Endothelial cell of umbilical vein (primary cell): ENCODE data around the gene SYNGR3. TPM values are rescaled to one million over a fixed set of nuclear protein-coding genes. Genes with fewer than 3 reads are reported as not detected.

Experiments used
- BruUV-seq: library from RNA; stranded (reverse); fragments of 400-500 nt; replicated peaks from 2 replicates; lab custom pipeline; 2021; lab: Mats Ljungman, UMichigan
- CTCF ChIA-PET: fragments of 300-600, 350-600 bp; sonication (Branson Sonifier 250); formaldehyde crosslinking; loops from one replicate; lab custom pipeline; 2021; ENCODE audit warnings: antibody characterized with exemption, inconsistent platforms; lab: Charles Lee
- POLR2A ChIA-PET: fragments of 300-600, 350-600 bp; sonication (Branson Sonifier 250); formaldehyde crosslinking; loops from one replicate; lab custom pipeline; 2021; ENCODE audit warnings: antibody characterized with exemption, inconsistent platforms; lab: Charles Lee
- DNase-seq: peaks from one replicate; pipeline ENCODE4 v3.0.0-alpha.2; 2011; ENCODE audit warnings: low read depth, low spot score
- FAIRE-seq: peaks from 2 replicates; lab custom pipeline; 2011; peaks lifted over from hg19 to GRCh38; lab: Jason Lieb, UNC
- H2AFZ ChIP-seq: 2 replicates; pipeline ENCODE4 v1.6.0; 2012; ENCODE audit warnings: low read depth, low read length, control low read depth, inconsistent platforms
- H3K27ac ChIP-seq: 2 replicates; pipeline ENCODE4 v1.5.1; 2011; ENCODE audit warnings: low read depth, mild to moderate bottlenecking, control low read depth, low read length, moderate library complexity; ENCODE audit not compliant: insufficient read depth
- H3K27me3 ChIP-seq, 2 experiments: 2 replicates each; pipeline versions ENCODE4 v1.6.0 to v1.6.1; 2011; ENCODE audit warnings: low read length in 2 of 2, mixed read lengths in 1 of 2; ENCODE audit not compliant: control insufficient read depth in 2 of 2, insufficient read depth in 2 of 2
- H3K36me3 ChIP-seq, 2 experiments: 2 replicates in 1 of 2; 3 replicates in 1 of 2; pipeline ENCODE4 v1.5.1; 2011; ENCODE audit warnings: low read length in 2 of 2, mild to moderate bottlenecking in 1 of 2, moderate library complexity in 1 of 2; ENCODE audit not compliant: control insufficient read depth in 2 of 2, insufficient read depth in 2 of 2; ENCODE audit errors: extremely low read depth in 1 of 2
- H3K4me1 ChIP-seq: 3 replicates; pipeline ENCODE4 v1.5.1; 2011; ENCODE audit warnings: mild to moderate bottlenecking, low read length; ENCODE audit not compliant: control insufficient read depth, insufficient read depth; ENCODE audit errors: extremely low read depth
- H3K4me2 ChIP-seq: 2 replicates; pipeline ENCODE4 v1.6.1; 2011; ENCODE audit warnings: low read length, control low read depth, mixed read lengths; ENCODE audit not compliant: insufficient read depth
- H3K4me3 ChIP-seq, 3 experiments: fragments of 200-600 bp in 1 of 3; sonication (generic), shearing (Covaris generic) in 1 of 3; replicated peaks in 1 of 3; 2 replicates each; pipeline ENCODE4 v1.5.1; 2011 to 2016; ENCODE audit warnings: control low read depth in 3 of 3, low read length in 3 of 3, mild to moderate bottlenecking in 2 of 3, inconsistent platforms in 1 of 3, low read depth in 1 of 3, moderate library complexity in 1 of 3; ENCODE audit not compliant: insufficient read depth in 1 of 3
- H3K79me2 ChIP-seq: 2 replicates; pipeline ENCODE4 v1.6.0; 2012; ENCODE audit warnings: low read length, inconsistent platforms; ENCODE audit not compliant: control insufficient read depth, insufficient read depth
- H3K9ac ChIP-seq: replicated peaks from 2 replicates; pipeline ENCODE3; 2011; ENCODE audit warnings: low read length, control low read depth; ENCODE audit not compliant: insufficient read depth; ENCODE audit errors: extremely low read depth
- H3K9me1 ChIP-seq: replicated peaks from 3 replicates; pipeline ENCODE4 v1.6.0; 2011; ENCODE audit warnings: mild to moderate bottlenecking, low read length; ENCODE audit not compliant: control insufficient read depth, insufficient read depth; ENCODE audit errors: extremely low read depth
- H3K9me3 ChIP-seq: replicated peaks from 2 replicates; pipeline ENCODE4 v1.5.1; 2012; ENCODE audit warnings: low read length, inconsistent platforms; ENCODE audit not compliant: control insufficient read depth, insufficient read depth
- H4K20me1 ChIP-seq: replicated peaks from 2 replicates; pipeline ENCODE3; 2011; ENCODE audit warnings: mild to moderate bottlenecking, low read length; ENCODE audit not compliant: control insufficient read depth, insufficient read depth; ENCODE audit errors: extremely low read depth
- EZH2 ChIP-seq: IDR thresholded peaks from 2 replicates; pipeline ENCODE4 v1.6.1; 2012; ENCODE audit warnings: borderline replicate concordance, low read depth, mild to moderate bottlenecking, moderate library complexity, low read length, inconsistent platforms; ENCODE audit not compliant: severe bottlenecking
- FOS ChIP-seq: IDR thresholded peaks from 2 replicates; pipeline ENCODE4 v1.6.1; 2011; ENCODE audit warnings: mild to moderate bottlenecking, low read length, moderate library complexity, borderline replicate concordance; ENCODE audit not compliant: insufficient read depth
- GATA2 ChIP-seq: IDR thresholded peaks from 2 replicates; pipeline ENCODE4 v1.7.0; 2011; ENCODE audit warnings: low read depth, mild to moderate bottlenecking, moderate library complexity, mixed read lengths, low read length; ENCODE audit not compliant: insufficient read length, insufficient read depth
- JUN ChIP-seq: IDR thresholded peaks from 2 replicates; pipeline ENCODE4 v1.6.1; 2011; ENCODE audit warnings: borderline replicate concordance, low read depth; ENCODE audit not compliant: insufficient read length, insufficient read depth
- MYC ChIP-seq: IDR thresholded peaks from one replicate; pipeline ENCODE4 v1.6.1; 2011; ENCODE audit warnings: mild to moderate bottlenecking, low read depth, low read length
- POLR2A ChIP-seq: IDR thresholded peaks from 2 replicates; pipeline ENCODE4 v1.6.1; 2012; ENCODE audit warnings: low read depth, mild to moderate bottlenecking, control low read depth, low read length
- POLR2AphosphoS5 ChIP-seq: IDR thresholded peaks from 2 replicates; pipeline ENCODE4 v1.6.1; 2012; ENCODE audit warnings: low read depth, mild to moderate bottlenecking, control low read depth, low read length, moderate library complexity; ENCODE audit not compliant: insufficient read depth
- dilution Hi-C: fragments of 300-500 bp; cut with MboI; formaldehyde crosslinking; loops from one replicate; pipeline ENCODE4 v1.15.0; 2019; ENCODE audit warnings: low sequenced_read_pairs; ENCODE audit not compliant: extremely low pct_ligation_motif_present
- intact Hi-C: fragments of 100-400 bp; cut with micrococcal nuclease; formaldehyde crosslinking; loops from one replicate; pipeline ENCODE4 v1.10.0; 2022
- polyA plus RNA-seq, 4 experiments: library from polyadenylated mRNA; depleted of rRNA in 3 of 4; stranded (reverse) in 3 of 4; unstranded in 1 of 4; fragments of >200 nt; gene quantifications; 2 replicates each; pipeline versions ENCODE4 v1.2.1 to v1.2.3, GENCODE V29; 2011 to 2012; ENCODE audit warnings: missing spikeins in 1 of 4
- total RNA-seq: library from RNA; stranded (reverse); gene quantifications from 2 replicates; pipeline ENCODE4 v1.2.3, GENCODE V29; 2021
- TF ChIP-seq, protein P1 (sequence below): IDR thresholded peaks from 2 replicates; pipeline ENCODE4 v1.6.1; 2011; ENCODE audit not compliant: insufficient read depth, insufficient read length
- TF ChIP-seq, protein P2 (sequence below), 2 donors: IDR thresholded peaks; 1 replicate in 1 of 2; 2 replicates in 1 of 2; pipeline ENCODE4 v1.5.1; 2011; ENCODE audit warnings: low read length in 2 of 2, mild to moderate bottlenecking in 2 of 2, moderate library complexity in 2 of 2, control low read depth in 1 of 2, inconsistent platforms in 1 of 2, low read depth in 1 of 2; ENCODE audit not compliant: insufficient read depth in 1 of 2; ENCODE audit errors: extremely low read depth in 1 of 2

The SYNGR3 gene
- total and polyA plus RNA-seq, 2 donors (not counting 3 experiments of a cell fraction or from before 2014, with no cell fraction given) = 0.95 to 1.4 TPM

DNA sequence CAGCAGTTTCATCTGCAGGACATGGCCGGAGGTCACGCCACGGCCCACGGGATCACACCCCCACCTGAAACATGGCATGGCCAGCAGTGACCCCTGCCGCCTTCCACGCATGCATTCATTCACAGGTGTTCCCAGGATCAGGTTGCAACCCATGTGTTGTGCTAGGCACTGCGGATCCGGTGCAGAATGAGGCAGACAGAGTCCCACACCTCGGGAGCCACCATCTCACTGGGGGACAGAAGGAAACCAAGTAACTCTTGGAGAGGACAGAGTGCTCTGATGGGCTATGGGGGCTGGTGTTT lies 42.5 kb upstream of the SYNGR3 start:
- FAIRE-seq (no peak), DNase-seq (no peak)
- H3K4me1 ChIP-seq = peaks cover 5% of the 10 kb centered on the region
- H4K20me1 ChIP-seq = no peaks in the 10 kb centered on the region
- POLR2A ChIA-PET = interaction anchor here (0.7 kb wide), 1 partner anchor 9 kb away, joined by 4 read pairs; no protein-coding TSS in a partner anchor
- CTCF ChIA-PET = no interaction called here
- no peaks in the 10 kb centered on the region for H3K79me2 ChIP-seq
- no TSS peak for BruUV-seq
- no peak overlapping the region for H2AFZ ChIP-seq
- no peaks in the 10 kb centered on the region for H3K9me1 ChIP-seq
- H3K9ac ChIP-seq = no peak overlapping the region
- H3K27ac ChIP-seq = no peak overlapping the region
- intact Hi-C loops = no loop called here
- H3K4me3 ChIP-seq = no peak overlapping the region
- H3K36me3 ChIP-seq = no peaks in the 10 kb centered on the region
- dilution Hi-C loops = no loop called here
- TF ChIP-seq MYC = no peak
- TF ChIP-seq, protein P1, sequence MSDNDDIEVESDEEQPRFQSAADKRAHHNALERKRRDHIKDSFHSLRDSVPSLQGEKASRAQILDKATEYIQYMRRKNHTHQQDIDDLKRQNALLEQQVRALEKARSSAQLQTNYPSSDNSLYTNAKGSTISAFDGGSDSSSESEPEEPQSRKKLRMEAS = no peak
- no peak for TF ChIP-seq POLR2AphosphoS5
- no peak for TF ChIP-seq EZH2
- TF ChIP-seq FOS = no peak
- no peak for TF ChIP-seq POLR2A
- TF ChIP-seq GATA2 = no peak
- TF ChIP-seq, protein P2, sequence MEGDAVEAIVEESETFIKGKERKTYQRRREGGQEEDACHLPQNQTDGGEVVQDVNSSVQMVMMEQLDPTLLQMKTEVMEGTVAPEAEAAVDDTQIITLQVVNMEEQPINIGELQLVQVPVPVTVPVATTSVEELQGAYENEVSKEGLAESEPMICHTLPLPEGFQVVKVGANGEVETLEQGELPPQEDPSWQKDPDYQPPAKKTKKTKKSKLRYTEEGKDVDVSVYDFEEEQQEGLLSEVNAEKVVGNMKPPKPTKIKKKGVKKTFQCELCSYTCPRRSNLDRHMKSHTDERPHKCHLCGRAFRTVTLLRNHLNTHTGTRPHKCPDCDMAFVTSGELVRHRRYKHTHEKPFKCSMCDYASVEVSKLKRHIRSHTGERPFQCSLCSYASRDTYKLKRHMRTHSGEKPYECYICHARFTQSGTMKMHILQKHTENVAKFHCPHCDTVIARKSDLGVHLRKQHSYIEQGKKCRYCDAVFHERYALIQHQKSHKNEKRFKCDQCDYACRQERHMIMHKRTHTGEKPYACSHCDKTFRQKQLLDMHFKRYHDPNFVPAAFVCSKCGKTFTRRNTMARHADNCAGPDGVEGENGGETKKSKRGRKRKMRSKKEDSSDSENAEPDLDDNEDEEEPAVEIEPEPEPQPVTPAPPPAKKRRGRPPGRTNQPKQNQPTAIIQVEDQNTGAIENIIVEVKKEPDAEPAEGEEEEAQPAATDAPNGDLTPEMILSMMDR (IDR thresholded peaks at IDR 0.05; ENCODE audit: extremely low read depth in 1 of 2, insufficient read depth in 1 of 2, low read depth in 1 of 2, low read length in 2 of 2) = no peak
- no peak for TF ChIP-seq JUN
- no peaks in the 10 kb centered on the region for H3K9me3 ChIP-seq
- no peak overlapping the region for H3K4me2 ChIP-seq
- no peaks in the 10 kb centered on the region for H3K27me3 ChIP-seq
